HG03108 (cell line): ENCODE results near the gene ITGA5.

ENCODE experiments used
- ATAC-seq: cut with Tn5 transposase; IDR thresholded peaks from one replicate; pipeline ENCODE4 v1.9.1; 2021; ENCODE audit warnings: moderate library complexity; ENCODE audit not compliant: unreplicated experiment

The ITGA5 gene

DNA sequence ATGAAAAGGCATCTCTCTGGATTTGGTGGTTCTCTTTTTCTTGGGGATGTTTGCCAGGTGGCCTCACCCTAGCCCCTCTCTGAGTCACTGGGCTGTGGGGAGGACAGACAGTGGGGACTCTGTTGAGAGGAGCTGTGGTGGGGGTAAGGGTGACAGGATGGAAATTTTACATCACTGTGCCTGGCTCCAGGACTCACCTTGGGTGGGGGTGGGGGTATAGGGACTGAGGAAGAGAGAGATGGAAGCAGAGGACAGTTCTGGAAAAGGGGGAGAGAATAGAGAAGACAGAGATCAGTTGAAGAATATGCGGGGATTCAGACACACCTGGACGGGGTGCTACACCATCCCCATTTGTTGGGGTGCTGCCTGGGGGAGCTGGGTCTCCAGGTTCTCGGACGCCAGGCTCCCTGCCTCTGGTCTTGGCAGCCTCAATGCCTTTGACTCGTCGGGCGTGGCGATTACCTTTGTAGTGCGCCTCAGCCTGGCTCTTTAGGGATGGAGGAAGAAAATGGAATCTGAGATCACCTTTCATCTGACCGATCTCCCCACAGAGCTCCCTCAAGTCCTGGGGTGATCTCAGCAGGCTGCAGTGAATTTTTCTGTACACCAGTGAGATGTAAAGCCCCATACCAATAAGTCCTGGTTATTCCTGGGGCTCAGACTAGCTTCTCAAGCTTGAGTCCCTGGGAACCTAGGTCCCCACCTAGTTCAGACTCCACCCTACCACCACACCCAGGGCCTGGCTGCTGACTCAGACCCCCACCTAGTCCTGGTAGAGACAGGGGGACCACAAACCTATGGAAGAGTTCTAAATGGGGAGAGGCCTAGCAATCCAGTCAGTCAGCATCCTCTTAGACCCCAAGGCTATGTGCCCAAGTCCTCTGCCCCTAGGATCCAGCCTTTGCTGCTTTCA is 45.2 kb downstream of the ITGA5 start:
- ATAC-seq, result no peak

DNA sequence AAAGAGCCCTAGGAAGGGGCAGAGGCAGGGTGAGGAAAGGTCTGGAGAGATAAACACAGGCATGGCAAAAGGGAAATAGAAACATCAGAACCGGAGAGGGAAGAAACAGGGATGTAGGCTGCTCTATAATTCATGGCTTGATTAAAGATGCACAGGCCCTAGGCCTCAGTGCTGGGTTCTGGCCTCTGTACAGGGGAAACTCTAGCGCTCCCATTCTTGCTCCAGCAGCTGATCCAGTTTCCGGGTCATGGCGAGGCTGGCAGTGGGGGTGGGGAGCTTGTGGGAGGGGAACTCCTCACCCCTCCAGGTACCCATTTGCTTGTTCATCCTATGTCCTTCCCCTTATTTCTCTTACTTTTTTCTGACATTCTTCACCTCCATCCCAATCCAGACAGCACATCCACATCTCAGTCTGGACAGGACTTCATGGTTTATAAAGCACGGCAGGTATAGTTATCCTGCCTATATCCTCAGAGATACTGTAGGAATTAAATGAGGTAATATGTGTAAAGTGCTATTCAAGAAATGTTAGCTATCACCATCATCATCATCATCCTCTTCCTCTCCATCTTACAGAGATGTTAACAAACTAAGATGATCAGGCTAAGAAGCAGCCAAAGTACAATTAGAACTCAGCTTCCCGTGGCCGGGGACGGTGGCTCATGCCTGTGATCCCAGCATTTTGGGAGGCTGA is 46.8 kb downstream of the ITGA5 start:
- ATAC-seq, result no peak

DNA sequence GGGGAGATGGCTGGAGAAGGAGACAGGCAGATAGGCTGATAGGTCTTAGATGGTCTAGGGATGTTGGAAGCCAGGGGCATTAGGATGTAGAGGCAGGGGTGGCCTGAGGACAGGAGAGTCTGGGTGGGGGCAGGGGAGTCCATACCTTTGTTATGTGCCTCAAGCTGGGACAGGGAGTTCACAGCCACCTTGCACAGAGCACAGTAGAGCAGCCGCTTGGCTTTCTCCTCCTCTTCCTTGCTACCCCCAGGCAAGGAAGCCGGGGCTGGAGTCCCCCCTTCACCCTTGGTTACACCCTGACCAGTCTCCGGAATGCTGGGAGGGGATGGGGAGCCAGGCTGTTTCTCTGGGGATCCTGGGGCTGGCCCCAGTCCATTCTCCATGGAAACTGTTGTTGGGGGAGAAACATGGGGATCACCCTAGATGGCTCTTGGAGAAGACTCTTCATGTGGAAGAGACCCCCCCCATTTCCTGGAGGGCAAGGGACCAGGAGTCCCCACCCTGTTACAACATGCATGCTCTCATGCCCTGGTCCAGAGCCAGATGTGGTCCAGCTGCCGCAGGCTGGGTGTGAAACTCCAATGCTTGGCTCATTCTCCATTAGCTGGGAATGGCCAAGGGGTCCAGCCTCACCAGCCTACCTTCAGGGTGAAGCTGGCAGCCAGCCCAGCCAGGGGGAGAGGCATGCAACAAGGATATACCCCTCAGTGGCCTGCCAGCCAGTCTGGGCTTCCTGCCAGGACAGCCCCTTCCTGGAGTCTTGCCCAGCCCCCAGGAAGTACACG is 47.5 kb downstream of the ITGA5 start:
- no peak for ATAC-seq

DNA sequence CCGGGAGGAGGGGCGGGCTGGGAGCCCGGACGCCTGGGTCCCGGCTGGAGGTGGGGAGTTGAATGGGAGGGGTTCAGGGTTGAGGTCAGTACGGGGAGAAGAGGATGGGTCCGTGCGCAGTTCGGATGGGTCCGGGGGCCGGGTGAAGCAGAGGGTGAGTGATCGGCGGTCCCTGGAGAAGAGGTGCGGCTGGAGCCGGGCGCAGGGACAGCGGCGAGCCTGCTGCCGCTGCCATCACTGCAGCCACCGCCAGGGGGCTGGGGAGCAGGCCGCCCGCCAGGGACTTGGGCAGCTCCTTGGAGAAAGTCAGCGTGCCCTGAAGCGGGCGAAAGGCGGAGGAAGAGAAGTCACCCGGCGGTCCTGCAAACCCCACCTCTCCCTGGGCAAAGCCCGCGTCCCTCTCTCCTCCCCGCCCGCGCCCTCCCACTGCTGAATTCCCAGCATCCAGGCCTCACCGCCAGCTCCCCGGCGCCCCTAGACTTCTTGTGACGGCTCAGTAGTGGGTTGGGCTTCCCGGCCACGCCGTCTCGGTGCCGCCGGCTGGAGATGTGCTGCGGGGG is 48.8 kb downstream of the ITGA5 start:
- ATAC-seq, result no peak

DNA sequence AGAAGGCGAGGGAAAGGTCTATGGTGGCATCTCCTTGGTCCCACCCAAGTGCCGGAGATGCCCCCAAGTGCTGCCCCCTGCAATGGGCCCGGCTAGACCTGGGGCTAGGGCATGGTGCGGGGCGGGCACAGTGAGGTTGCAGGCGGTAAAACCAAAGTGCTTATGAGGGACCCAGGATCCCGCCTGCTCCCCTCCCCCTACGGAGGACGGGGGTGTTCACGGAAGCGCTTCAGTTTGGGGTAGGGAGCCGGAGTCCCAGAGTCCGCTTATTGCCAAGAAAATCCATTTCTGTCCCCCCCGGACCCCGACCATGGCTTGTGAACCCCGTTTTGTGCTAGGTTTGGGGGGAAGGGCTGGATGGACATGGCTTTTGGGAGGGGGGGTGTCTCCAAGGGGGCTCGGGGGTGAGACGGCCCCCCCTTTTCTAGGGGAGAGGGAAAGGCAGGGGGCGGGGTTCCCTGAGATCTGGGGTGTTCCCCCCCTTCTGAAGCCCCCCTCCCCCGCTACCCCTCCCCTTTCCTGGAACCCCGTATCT is 49.4 kb downstream of the ITGA5 start:
- no peak for ATAC-seq

DNA sequence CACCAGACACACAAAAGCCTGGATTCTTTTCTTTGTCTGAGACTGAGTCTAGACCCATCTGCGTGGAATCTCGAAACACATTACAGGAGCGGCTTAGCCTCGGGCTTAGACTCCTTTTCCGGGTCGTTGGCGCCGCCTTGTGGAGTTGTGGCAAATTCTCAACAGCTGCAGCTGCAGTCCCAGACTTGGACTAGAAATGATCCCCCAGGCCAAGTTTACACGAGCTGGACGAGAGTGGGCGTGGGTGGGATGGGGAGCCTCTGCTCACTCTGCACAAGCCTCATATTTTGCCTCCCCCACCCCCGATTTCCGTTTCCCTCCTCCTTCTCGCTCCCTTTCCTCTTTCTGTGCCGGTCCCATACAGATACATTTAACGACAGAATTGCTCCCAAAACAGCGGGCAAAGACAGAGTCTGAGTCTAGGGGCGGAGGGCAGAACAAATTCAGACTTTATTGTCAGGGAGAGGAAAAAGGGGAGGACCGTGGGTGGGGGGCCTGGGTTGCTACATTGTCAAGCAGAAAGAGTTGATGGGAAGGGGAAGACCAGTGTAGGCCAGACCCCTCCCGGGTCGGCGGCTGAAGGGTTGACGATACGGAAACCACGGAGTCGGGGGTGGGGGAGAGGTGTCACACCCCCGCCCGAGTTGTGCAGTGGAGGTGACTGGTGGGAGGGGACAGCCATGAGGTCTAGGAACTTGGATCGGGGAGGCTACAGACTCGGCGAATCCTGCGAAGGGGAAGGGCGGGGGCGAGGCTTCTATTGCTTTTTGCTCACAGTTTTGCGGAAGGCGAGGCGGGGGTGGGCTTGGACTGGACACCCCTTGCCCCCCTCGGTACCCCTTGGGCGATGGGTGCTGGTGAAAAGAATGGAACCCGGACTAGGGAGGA is 50.1 kb downstream of the ITGA5 start:
- peak; percentile 57 for ATAC-seq

DNA sequence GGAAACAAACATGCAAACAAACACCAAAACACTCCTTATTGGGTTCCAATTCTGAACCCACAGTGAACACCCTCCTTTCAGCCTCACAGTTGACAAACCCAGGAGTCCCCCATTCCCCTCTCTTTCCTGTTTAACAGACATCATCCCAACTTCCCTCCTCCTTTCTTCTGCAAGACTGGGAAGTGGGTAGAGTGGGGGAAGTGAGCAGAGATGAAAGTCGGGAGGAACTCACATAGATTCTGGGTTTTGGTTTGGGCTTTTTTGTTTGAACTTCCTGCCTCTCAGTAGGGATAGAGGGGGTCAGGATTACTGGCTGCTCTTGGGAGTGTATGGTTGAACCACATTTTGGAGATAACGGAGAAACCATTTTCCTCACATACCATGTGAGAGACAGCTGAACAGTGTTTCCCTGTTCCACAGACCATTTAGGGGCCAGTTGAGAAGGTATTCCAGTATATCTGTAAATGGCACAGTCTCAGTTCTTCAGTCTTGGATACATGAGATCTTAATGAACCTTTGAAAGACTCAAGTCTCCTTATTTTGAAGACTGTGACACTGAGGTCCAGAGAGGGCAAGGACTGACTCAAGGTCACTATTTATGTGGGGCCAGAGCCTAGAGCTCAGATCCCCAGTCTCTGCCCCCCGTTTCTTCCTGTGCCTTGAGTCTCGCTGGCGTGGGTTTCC is 50.9 kb downstream of the ITGA5 start:
- no peak for ATAC-seq

DNA sequence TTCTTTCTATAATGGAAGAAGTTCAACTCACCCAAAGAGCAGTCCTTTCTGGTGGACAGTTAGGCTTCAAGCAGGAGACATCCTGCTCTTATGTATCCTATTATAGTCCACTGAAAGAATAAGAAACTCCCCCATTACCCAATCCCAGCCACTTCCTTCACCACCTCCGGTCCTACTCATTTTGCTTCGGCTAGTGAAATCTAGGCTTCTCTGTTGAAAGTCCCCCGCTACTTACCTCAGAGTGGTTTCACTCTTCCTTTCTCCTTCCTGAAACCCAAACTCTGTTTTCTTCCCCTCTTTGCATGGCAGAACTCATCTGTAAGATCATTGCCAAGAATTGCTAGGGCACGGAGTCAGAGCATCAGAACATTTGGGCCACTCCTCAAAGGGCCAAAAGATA is 54.7 kb downstream of the ITGA5 start, which contains the start of gene GPR84:
Gene GPR84 (minus strand): TSS at position 74 of the 400 bp plus-strand sequence. CDS start 635 bp downstream, outside the sequence.
- peak; percentile 41 for ATAC-seq

DNA sequence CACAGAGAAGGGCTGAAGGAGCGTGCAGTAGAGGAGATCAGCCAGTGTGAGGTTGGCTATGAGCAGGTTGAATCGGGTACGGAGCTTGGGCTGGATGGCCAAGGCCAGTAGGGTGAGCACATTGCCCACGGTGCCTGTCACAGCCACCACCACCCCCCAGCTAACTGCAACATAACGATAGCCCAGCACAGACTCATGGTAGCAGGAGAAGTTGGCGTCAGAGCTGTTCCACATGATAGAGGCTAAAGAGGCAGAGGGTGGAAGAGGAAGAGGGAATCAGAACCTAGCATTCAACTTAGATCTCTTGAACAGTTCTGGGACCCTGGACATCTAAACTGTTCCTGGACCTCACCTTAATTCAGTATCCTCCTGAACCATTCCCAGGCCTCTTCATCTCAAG is 55.4 kb downstream of the ITGA5 start:
- no peak for ATAC-seq

DNA sequence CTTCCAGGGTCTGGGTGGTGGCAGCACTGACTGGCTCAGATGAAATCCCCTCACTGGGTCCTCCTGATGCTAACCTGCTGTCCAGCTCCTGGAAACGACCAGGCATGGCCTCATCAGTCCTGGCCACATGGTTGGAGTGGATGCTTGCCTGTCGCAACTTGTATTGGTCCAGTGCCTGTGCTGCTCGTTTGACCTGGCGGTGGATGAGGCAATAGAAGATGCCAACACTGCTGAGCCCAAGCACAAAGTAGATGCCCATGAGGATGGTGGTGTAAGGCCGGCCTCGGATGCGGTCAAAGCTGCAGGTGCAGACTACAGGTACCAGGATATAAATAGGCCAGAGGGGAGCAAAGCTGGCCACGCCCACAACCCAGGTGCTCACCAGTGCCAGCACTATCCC is 56.0 kb downstream of the ITGA5 start:
- ATAC-seq, result no peak

DNA sequence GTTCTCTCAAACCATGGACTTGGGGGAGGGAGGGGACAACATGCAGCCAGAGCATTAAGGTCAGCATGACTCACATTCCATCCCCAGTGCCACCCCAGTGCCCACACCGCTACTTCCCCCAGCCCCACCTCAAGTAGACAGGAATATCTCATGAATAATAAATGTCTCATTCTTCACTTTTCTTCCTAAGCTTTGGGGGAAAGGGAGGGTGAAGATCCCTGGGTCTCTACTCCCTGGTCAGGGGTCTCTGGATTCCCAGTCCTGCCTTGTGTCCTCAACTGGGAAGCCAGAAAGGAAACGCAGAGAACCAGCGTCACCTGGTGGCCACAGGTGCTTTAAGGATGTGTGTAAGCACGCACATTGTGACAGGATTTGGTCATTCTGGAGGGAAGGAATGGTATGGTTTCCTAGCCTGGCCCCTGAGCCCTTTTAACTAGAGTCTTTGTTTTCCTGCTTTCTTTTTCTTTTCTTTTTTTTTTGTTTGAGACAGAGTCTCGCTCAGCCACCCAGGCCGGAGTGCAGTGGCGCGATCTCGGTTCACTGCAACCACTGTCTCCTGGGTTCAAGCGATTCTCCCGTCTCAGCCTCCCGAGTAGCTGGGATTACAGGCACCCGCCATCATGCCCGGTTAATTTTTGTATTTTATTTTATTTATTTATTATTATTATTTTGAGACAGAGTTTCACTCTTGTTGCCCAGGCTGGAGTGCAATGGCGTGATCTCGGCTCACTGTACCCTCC is 58.2 kb downstream of the ITGA5 start:
- ATAC-seq, result no peak

DNA sequence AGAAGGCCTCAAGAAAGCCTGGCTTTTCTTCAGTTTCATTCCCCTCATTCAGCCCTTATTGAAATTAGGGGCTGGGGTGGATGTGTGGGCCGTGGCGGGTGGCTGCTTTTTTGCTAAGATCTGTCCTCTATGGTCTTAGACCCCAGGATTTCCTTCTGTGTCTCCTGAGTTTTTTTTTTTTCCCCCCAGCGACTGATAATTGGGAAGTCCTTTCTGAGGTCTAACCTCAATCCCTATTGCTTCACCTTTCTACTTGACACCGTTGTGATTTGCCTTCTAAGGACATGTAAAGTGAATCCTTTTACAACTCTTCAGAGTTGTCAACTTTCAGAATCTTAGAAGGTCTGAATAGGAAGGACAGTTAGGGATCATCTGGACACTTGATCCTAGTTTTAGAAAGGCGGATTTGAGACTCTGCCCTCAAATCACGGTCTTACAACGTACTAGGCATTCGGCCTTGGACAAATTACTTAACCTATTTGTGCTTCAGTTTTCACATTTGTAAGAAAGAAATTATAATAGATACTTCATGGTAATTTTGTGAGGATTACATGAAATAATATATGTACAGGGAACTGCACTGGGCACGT is 59.2 kb downstream of the ITGA5 start:
- ATAC-seq, result no peak

DNA sequence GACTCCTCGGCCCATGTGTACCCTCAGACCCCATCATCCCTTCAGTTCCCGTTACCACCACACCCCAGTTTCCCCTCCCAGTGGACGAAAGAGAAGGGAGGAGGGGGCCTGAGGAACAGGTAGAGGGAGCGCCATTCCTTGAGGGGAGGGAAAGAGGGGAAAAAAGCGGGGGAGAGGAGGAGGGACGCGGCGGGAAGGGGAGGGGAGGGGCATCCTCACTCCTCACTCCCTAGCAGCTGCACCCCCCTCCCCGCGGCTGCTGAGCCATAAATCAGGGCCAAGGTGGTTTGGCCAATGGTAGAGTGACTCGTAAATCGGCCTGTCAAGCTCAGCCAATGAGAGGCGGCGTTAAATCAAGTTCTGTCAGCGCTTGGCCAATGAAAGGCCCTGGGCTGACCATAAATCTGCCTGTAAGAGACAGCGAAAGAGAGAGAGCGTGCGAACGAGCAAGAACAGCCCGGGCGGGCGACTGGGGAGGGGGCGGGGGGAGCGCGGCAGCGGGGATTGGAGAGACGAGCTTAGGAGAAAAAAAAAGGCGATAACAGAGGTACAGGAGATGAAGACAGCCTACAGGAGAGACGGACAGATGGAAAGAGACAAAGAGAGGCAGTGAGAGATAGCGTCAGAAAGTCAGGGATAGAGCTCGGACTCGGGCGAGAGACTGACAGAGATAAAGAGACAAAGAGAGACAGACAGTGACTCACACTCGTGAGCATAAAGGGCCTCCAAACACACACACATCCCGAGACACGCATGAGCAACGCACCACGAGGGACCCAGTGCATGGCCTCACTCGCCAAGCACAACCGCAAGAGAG is 59.9 kb downstream of the ITGA5 start:
- ATAC-seq, result peak; percentile 96

DNA sequence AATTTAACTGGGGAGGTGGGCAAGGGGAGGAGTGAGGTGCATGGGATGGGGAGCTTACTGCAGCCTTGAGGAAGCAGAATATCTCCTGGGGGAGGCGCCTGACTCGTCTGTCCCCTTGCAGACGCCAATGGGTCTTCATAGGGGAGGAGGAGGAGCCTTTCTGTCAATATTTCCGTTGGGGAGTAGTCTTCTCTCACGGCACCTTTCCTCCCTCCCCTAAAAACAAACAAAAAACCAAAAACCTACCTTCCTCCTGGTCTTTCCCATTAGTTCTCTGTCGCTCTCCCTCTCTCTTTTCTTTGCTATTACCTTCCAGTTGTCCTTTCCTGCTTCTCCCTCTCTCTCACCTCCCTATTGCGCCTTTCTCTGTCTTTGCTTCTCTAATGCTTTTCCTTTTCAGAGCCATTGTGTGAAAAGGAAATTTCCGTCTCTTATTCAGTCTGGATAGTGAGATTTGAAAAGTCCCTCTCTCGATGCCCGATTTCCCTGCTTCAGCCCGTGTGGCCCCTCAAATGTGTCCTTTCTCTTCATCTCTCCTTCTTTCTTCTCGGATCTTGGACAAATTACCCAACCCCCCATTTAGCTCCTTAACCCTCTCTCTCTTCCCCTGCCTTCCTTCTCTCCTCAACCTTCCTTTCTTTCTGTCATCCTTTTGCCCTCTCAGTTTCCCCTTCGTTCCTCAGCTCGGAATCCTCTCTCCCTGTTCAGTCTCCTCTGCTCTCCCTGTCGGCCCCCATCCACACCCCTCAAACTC is 60.7 kb downstream of the ITGA5 start:
- ATAC-seq, result no peak

DNA sequence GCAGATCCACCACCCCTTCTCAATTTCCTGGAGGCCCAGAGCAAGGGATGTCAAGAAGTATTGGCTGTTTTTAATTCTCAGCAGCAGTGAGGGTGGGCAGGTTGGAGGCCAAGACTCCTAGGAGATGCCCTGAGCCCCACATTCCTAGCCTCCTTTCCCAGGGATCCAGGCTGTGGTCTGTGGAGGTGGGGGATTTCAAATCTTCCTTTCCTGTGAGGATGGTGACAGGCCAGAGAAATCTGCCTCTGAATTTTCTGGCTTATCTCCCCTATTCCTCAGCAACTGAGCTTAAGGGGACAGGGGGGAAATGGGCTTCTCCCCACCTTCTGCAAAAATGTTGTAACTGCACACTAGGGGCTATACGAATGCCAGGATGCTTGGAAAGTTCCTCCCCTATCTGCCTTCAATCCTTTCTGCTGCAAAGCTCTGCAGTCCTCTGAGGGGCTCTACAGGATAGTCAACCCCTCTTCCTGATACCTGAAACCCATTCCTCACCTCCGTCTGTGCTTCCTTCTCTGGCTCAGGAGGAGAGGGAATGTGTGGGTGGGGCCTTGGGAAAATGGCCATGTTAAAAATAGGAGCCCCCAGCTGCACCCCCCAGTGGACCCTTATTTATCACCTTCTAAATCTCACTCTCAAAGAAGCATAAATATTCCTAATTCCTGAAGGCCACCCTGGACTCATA is 61.4 kb downstream of the ITGA5 start:
- ATAC-seq, result no peak

DNA sequence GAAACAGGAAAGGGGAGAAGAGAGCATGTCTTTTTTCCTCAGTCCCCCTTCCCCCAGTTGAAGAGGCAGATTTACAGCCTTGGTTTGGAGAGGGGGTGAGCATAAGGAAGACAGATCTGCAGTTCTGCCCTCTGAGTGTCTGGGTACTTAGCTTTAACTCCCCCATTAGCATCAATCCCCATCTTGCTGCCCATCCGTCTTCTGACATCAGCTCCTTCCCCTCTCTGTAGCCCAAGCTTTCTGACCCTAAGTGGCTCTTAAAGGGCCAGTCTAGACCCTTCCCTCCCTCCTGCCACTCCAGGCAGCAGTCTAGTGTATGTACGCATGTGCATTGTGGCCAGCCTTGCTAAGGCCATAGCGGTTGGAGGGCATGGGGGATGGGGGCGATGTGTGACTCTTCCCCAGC is 62.1 kb downstream of the ITGA5 start:
- ATAC-seq, result no peak
